Calu3 (cell line): ENCODE results near the gene ZBTB38. TPM values are rescaled to one million over a fixed set of nuclear protein-coding genes. Genes with fewer than 3 reads are reported as not detected.

Source experiments
- BruUV-seq: library from RNA; stranded (reverse); fragments of 400-500 nt; replicated peaks from 2 replicates; lab custom pipeline; 2021; lab: Mats Ljungman, UMichigan
- CTCF ChIA-PET: fragments of 300-600 bp; sonication (Branson Sonifier 250); formaldehyde crosslinking; loops from one replicate; lab custom pipeline; 2022; ENCODE audit warnings: antibody characterized with exemption; lab: Charles Lee
- DNase-seq: peaks from one replicate; pipeline ENCODE4 v3.0.0; 2022
- H3K27ac Mint-ChIP-seq: one replicate; pipeline ENCODE4 v1.8.0; 2022; ENCODE audit warnings: mixed read lengths; ENCODE audit not compliant: unreplicated experiment
- H3K27me3 Mint-ChIP-seq: one replicate; pipeline ENCODE4 v1.8.0; 2022; ENCODE audit warnings: mixed read lengths; ENCODE audit not compliant: unreplicated experiment
- H3K36me3 Mint-ChIP-seq: one replicate; pipeline ENCODE4 v1.8.0; 2022; ENCODE audit warnings: mild to moderate bottlenecking, moderate library complexity, mixed read lengths; ENCODE audit not compliant: insufficient read depth, unreplicated experiment
- H3K4me1 Mint-ChIP-seq: one replicate; pipeline ENCODE4 v1.8.0; 2022; ENCODE audit warnings: mild to moderate bottlenecking, low read depth, mixed read lengths; ENCODE audit not compliant: unreplicated experiment
- H3K4me3 Mint-ChIP-seq: one replicate; pipeline ENCODE4 v1.8.0; 2022; ENCODE audit warnings: mild to moderate bottlenecking, low read depth, moderate library complexity, mixed read lengths; ENCODE audit not compliant: unreplicated experiment
- H3K9me3 Mint-ChIP-seq: one replicate; pipeline ENCODE4 v1.8.0; 2022; ENCODE audit warnings: low read depth, mixed read lengths; ENCODE audit not compliant: unreplicated experiment
- intact Hi-C: fragments of 100-400 bp; cut with micrococcal nuclease; formaldehyde crosslinking; loops from one replicate; pipeline ENCODE4 v1.10.0; 2022; ENCODE audit not compliant: unreplicated experiment
- total RNA-seq: library from RNA; stranded (reverse); gene quantifications from 2 replicates; pipeline ENCODE4 v1.2.3, GENCODE V29; 2022
- TF ChIP-seq, protein P1 (sequence below): fragments of 200-600 bp; IDR thresholded peaks from one replicate; pipeline ENCODE4 v1.8.0; 2022; ENCODE audit warnings: antibody characterized with exemption; ENCODE audit not compliant: unreplicated experiment

ZBTB38 gene
- total RNA-seq, 1 experiment from 2014 or later: 95.9 TPM

DNA sequence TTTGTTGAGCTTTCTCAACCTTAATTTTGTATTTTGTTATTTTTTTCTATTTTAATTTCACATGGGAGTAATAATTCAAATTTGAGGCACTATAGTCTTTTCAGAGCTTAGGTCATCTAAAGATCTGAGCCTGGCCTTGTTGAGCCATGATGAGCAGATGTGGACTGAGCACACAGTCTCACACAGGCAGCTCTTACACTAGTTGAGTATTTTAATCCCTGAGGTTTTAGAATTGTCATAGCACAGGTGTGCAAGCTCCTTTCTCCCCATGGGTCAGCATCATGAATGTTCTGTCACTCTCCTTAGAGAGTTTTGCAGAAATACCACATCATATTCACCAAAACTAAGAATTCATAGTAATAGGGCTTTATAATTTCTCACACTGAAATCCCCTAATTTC lies 4.9 kb downstream of the ZBTB38 start:
- Mint-ChIP-seq H3K27ac (no peak overlapping the region), H3K4me1 (peaks cover 37% of the 10 kb centered on the region), H3K4me3 (no peak overlapping the region), H3K27me3 (no peaks in the 10 kb centered on the region), H3K36me3 (peaks cover 60% of the 10 kb centered on the region), H3K9me3 (peaks cover 2% of the 10 kb centered on the region)
- intact Hi-C loops: no loop called here
- TF ChIP-seq, protein P1, sequence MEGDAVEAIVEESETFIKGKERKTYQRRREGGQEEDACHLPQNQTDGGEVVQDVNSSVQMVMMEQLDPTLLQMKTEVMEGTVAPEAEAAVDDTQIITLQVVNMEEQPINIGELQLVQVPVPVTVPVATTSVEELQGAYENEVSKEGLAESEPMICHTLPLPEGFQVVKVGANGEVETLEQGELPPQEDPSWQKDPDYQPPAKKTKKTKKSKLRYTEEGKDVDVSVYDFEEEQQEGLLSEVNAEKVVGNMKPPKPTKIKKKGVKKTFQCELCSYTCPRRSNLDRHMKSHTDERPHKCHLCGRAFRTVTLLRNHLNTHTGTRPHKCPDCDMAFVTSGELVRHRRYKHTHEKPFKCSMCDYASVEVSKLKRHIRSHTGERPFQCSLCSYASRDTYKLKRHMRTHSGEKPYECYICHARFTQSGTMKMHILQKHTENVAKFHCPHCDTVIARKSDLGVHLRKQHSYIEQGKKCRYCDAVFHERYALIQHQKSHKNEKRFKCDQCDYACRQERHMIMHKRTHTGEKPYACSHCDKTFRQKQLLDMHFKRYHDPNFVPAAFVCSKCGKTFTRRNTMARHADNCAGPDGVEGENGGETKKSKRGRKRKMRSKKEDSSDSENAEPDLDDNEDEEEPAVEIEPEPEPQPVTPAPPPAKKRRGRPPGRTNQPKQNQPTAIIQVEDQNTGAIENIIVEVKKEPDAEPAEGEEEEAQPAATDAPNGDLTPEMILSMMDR: no peak
- CTCF ChIA-PET: interaction anchor here (0.6 to 1.9 kb wide), 3 partner anchors 24 to 250 kb away, joined by 4 to 7 read pairs (median 5); no protein-coding TSS in a partner anchor
- BruUV-seq: no TSS peak
- no peak for DNase-seq

GRCh38 chr3:141373768-141374526 lies 5.6 kb downstream of the ZBTB38 start:
- H3K9me3 Mint-ChIP-seq: peaks cover 2% of the 10 kb centered on the region
- no peak for DNase-seq
- no TSS peak for BruUV-seq
- intact Hi-C loops: no loop called here
- no peak overlapping the region for H3K27ac Mint-ChIP-seq
- peaks cover 30% of the 10 kb centered on the region for H3K4me1 Mint-ChIP-seq
- CTCF ChIA-PET: interaction anchor here (1.2 to 1.9 kb wide), 2 partner anchors 23 to 63 kb away, joined by 5 to 7 read pairs; no protein-coding TSS in a partner anchor
- H3K27me3 Mint-ChIP-seq: no peaks in the 10 kb centered on the region
- H3K36me3 Mint-ChIP-seq: peaks cover 53% of the 10 kb centered on the region
- no peak overlapping the region for H3K4me3 Mint-ChIP-seq
- TF ChIP-seq, protein P1: no peak

- H3K9me3 Mint-ChIP-seq: peaks cover 1% of the 10 kb centered on the region
- H3K4me1 Mint-ChIP-seq: peaks cover 13% of the 10 kb centered on the region
- intact Hi-C loops: no loop called here
- no peak overlapping the region for H3K27ac Mint-ChIP-seq
- no peak overlapping the region for H3K4me3 Mint-ChIP-seq
- CTCF ChIA-PET: interaction anchor here (0.7 kb wide), 1 partner anchor 23 kb away, joined by 3 read pairs; no protein-coding TSS in a partner anchor
- no peak for DNase-seq
- peaks cover 36% of the 10 kb centered on the region for H3K36me3 Mint-ChIP-seq
- BruUV-seq: no TSS peak
- H3K27me3 Mint-ChIP-seq: no peaks in the 10 kb centered on the region
- TF ChIP-seq, protein P1: no peak
These were observed 7.3 kb downstream of the ZBTB38 start for GRCh38 chr3:141375381-141376301.

GRCh38 chr3:141377377-141377776 lies 9.1 kb downstream of the ZBTB38 start:
- TF ChIP-seq, protein P1: no peak
- DNase-seq: no peak
- Mint-ChIP-seq H3K9me3 (no peaks in the 10 kb centered on the region), H3K36me3 (peaks cover 19% of the 10 kb centered on the region), H3K4me1 (peaks cover 4% of the 10 kb centered on the region), H3K4me3 (no peak overlapping the region), H3K27ac (no peak overlapping the region), H3K27me3 (no peaks in the 10 kb centered on the region)
- intact Hi-C loops: no loop called here
- CTCF ChIA-PET: no interaction called here
- BruUV-seq: no TSS peak
